NCI-H774 (cell line): ENCODE results near the gene CNPPD1.
"Not testable (repeated sequence)": the region's sequence is repeated elsewhere in the genome, so short reads cannot be mapped to it uniquely, and the experiment has no call there.

Source experiments
- DNase-seq: peaks from one replicate; lab custom pipeline; 2025; lab: John Stamatoyannopoulos, UW

The CNPPD1 gene

GRCh38 chr2:219207884-219208740, 31.4 kb upstream of the CNPPD1 start:
- no peak for DNase-seq

GRCh38 chr2:219207134-219207883, 30.6 kb upstream of the CNPPD1 start:
- no peak for DNase-seq

DNA sequence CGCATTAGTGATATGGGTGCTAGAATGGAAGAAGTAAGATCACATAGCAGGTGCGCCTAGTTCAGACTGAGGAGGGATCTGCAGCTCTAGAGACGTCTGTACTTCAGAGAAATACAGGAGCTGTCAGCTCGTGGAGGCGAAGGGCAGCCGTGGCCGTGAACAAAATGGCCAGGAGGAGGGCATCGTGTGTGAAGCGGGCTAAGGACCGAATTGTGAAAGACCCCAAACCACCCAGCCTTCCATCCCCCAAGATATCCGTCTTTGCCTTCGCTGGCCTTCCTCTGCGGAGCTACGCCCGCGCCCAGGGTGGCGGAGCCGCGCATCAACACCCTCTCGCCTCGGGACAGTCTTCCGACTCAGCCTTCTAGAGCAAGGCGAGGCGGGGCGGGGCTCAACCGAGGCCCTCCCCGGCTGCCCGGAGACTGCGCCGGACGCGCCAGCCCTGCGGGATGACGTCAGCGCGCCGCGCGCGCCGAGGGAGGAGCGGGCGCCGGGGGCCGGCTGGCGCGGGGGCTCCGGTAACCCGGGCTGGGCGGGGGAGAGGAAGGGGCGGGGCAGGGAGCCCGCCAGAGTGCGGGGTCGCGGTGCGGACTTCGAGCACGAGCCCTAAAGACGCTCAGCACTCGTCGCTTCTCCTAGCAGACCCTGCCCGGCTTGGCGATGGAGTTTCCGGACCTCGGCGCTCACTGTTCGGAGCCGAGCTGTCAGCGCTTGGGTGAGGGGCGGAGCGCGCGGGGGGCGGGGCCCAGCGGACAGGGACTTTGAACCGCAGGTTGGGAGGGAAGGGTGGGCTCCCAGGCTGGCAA, 29.8 kb upstream of the CNPPD1 start, which contains the start of gene ZFAND2B:
TSS of gene ZFAND2B (plus strand) at position 455 of the 806 bp plus-strand sequence. CDS start at position 661, 206 bp downstream.
- peak; percentile 92 for DNase-seq

- DNase-seq: no peak
These were observed 29.2 kb upstream of the CNPPD1 start for GRCh38 chr2:219205981-219206327.

DNA sequence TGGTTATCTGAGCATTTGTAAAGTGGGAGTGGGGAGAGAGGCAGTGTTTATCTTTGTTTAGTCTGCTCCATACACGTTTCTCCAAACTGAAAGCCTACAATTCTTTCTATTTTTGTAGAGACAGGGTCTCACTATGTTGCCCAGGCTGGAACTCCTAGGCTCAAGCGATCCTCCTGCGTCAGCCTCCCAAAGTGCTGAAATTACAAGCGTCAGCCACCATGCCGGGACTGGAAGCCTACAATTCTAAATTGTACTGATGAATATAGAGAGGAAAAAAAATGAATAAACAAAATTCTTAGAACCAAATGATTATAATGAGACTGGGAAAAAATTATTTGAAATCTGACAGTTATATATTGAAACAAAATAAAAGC, 28.4 kb upstream of the CNPPD1 start:
- no peak for DNase-seq

DNA sequence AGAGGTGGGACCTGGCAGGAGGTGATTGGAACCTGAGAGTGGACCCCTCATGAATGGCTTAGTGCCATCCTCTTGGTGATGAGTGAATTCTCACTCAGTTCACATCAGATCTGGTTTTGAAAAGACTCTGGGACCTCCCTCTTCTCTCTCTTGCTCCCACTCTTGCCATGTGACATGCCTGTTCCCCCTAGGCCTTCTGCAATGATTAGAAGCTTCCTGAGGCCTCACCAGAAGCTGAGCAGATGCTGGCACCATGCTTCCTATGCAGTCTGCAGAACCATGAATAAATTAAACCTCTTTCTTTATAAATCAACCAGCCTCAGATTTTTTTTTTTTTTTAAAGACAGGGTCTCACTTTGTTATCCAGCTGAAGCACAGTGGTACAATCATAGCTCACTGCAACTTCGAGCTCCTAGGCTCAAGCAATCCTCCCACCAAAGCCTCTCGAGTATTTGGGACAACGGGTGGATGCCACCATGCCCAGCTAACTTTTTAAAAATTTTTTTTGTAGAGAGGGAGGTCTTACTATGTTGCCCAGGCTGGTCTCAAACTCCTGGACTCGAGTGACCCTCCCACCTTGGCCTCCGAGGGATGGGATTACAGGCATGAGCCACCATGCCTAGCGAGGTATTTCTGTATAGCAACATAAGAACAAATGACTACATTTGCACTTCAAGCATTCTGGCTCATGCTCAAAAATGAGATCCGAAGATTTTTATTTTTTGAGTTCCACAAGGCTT, 27.9 kb upstream of the CNPPD1 start:
- DNase-seq: no peak

- DNase-seq: not testable (repeated sequence)
These were observed 24.6 kb upstream of the CNPPD1 start for GRCh38 chr2:219201331-219201730.

DNA sequence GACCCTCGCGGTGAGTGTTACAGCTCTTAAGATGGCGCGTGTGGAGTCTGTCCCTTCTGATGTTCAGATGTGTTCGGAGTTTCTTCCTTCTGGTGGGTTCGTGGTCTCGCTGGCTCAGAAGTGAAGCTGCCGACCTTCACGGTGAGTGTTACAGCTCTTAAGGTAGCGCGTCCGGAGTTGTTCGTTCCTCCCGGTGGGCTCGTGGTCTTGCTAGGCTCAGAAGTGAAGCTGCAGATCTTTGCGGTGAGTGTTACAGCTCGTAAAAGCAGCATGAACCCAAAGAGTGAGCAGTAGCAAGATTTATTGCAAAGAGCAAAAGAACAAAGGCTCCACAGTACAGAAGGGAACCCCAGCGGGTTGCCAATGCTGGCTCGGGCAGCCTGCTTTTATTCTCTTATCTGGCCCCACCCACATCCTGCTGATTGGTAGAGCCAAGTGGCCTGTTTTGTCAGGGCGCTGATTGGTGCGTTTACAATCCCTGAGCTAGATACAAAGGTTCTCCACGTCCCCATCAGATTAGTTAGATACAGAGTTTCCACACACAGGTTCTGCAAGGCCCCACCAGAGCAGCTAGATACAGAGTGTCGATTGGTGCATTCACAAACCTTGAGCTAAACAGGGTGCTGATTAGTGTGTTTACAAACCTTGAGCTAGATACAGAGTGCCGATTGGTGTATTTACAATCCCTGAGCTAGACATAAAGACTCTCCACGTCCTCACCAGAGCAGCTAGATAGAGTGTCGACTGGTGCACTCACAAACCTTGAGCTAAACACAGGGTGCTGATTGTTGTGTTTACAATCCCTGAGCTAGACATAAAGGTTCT, 24.0 kb upstream of the CNPPD1 start:
- not testable (repeated sequence) for DNase-seq

- DNase-seq: no peak
These were observed 22.9 kb upstream of the CNPPD1 start for GRCh38 chr2:219199470-219200211.

DNA sequence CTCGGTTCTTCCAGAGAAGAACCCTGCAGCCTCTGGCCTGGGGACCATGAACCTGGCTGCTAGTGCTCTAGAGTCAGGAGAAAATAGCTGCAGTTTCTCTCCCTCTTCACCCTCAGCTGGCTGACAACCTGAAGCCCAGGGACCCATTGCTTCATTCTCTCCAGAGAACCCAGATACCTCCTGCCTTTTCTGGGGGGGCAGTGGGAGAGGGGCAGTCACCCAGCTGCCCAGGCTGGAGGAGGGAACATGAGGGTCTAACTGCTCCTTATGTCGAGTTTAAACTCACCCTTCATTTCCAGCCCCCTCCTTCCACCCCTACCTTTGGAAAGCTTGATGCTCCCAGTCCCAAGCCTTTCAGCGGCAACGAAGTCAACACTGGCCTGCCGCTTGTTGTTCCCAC, 22.2 kb upstream of the CNPPD1 start:
- no peak for DNase-seq

- no peak for DNase-seq
These were observed 20.7 kb upstream of the CNPPD1 start for GRCh38 chr2:219197388-219197787.

DNA sequence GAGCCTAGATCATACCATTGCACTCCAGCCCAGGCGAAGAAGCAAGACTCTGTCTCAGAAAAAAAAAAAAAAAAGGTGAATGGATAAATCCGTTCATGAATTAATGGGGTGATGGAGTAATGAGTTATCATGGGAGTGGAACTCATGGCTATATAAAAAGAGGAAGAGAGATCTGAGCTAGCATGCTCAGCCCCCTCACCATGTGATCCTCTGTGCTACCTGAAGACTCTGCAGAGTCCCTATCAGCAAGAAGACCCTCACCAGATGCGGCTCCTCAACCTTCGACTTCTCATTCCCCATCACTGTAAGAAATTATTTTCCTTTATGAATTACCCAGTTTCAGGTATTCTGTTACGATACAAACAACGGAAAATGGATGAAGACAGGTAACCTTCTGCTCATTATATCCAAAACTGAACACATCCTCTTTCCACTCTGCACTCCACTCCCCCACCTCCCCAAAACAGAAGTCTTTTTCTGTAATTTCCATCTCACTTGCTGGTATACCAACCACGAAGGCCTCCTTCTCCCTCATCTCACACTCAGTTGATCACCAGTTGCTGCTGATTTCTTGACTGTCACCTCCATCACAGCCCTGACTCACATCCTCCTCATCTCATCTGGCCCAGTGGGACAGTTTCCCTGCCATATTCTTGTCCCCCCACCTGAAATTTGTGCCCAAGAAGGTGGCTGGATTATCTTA, 10.2 kb upstream of the CNPPD1 start:
- no peak for DNase-seq

DNA sequence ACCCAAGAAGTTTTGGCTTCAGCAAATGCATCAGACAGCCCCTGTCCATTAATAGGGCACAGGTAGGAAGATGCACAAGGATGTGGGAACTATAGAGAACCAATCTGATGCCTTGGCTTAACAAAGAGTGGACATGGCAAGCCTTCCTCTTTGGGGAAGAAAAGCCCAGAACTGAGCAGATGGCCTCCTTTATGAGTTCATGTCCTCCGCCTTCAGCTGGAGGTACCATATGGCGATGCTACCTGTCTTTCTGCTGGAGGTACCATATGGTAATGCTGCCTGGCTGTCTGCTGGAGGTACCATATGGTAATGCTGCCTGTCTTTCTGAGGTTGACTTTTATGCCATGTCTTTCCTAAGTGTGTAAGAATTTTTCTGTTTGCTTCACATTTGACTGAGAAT, 7.4 kb upstream of the CNPPD1 start:
- DNase-seq: no peak

GRCh38 chr2:219183151-219183772, 6.5 kb upstream of the CNPPD1 start:
- DNase-seq: no peak

DNA sequence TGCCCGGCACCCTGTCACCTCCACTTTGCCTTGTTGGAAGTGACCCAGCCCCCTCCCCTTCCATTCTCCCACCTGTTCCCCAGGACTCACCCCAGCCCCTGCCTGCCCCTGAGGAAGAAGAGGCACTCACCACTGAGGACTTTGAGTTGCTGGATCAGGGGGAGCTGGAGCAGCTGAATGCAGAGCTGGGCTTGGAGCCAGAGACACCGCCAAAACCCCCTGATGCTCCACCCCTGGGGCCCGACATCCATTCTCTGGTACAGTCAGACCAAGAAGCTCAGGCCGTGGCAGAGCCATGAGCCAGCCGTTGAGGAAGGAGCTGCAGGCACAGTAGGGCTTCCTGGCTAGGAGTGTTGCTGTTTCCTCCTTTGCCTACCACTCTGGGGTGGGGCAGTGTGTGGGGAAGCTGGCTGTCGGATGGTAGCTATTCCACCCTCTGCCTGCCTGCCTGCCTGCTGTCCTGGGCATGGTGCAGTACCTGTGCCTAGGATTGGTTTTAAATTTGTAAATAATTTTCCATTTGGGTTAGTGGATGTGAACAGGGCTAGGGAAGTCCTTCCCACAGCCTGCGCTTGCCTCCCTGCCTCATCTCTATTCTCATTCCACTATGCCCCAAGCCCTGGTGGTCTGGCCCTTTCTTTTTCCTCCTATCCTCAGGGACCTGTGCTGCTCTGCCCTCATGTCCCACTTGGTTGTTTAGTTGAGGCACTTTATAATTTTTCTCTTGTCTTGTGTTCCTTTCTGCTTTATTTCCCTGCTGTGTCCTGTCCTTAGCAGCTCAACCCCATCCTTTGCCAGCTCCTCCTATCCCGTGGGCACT, 5.8 kb upstream of the CNPPD1 start:
- no peak for DNase-seq

GRCh38 chr2:219181531-219181930, 4.8 kb upstream of the CNPPD1 start:
- DNase-seq: no peak

- DNase-seq: no peak
These were observed 4.2 kb upstream of the CNPPD1 start for GRCh38 chr2:219180961-219181360.
